HUDEP-2 (cell line): ENCODE data around the gene SLC6A12.
A peak's percentile ranks its signal among the peaks of the same experiment; 100 is the strongest.

Source experiments
- DNase-seq, 76 experiments: peaks; one replicate each; lab custom pipeline; 2025; ENCODE audit not compliant: unreplicated experiment in 76 of 76; lab: John Stamatoyannopoulos, UW

Gene SLC6A12

GRCh38 chr12:168763-169525 lies 45.0 kb downstream of the SLC6A12 start:
- DNase-seq, result peak in 11 of 76 experiments; percentile 25 to 67 (median 42)

DNA sequence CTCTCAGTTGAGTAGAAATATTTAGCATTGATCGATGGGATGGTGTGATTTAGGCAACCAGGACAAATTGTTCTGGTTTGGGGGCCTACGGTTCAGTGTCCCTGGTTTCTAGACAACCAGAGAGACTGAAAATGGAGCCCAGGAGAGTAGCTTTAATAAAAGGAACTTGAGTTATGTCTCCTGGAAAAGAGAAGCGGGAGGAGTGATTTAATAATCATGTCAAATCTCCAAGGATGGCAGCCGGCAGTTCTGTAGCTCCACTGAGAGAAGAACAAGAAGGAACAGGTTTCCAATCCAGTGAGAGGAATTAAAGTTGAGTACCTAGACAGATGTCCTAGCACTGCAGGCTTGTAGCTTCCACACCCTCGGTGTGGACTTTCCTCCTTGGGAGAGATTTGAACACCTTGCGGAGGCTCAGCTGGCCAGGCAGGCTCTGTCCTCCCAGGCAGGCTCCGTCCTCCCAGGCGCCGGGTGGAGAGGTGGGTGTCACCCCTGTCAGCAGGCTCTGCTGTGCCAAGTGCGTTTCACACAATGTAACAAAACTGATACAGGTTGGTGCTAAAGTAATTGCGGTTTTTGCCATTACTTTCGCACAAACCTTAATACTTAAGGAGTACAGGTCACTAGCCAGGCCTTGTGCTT lies 45.9 kb downstream of the SLC6A12 start:
- DNase-seq, result peak in 4 of 76 experiments; percentile 44 to 57 (median 48)

GRCh38 chr12:166425-167075 lies 47.4 kb downstream of the SLC6A12 start:
- DNase-seq, result no peak

DNA sequence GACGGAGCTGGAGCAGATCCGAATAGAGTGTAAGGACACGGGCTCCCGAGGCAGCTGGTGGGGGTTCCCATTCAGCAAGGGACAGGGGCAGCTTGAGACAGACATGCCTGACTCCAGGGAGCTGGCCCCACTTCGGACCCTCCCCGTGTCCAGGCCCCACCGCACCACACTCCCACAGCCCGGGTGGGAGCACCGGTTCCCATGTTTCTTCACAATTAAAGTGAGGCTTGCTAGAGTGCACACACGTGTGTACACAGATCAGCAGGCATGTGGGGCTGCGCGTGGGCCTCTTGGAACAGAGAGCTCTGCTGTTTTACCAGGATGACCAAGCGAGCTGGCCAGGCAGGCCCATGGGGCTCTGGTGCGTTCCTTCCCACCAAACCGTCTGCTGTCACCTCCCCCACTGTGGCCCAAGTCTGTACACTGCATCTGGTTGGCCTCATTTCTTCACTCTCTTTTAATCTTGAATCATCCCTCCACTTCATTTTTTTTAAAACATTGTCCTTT lies 48.0 kb downstream of the SLC6A12 start:
- DNase-seq, result no peak

- DNase-seq, result peak in 74 of 76 experiments; percentile 25 to 89 (median 80)
Measured at GRCh38 chr12:164207-164606, 49.8 kb downstream of the SLC6A12 start.

- DNase-seq, result peak in 2 of 76 experiments; percentile 25 to 30
Measured at GRCh38 chr12:163406-163986, 50.5 kb downstream of the SLC6A12 start.

DNA sequence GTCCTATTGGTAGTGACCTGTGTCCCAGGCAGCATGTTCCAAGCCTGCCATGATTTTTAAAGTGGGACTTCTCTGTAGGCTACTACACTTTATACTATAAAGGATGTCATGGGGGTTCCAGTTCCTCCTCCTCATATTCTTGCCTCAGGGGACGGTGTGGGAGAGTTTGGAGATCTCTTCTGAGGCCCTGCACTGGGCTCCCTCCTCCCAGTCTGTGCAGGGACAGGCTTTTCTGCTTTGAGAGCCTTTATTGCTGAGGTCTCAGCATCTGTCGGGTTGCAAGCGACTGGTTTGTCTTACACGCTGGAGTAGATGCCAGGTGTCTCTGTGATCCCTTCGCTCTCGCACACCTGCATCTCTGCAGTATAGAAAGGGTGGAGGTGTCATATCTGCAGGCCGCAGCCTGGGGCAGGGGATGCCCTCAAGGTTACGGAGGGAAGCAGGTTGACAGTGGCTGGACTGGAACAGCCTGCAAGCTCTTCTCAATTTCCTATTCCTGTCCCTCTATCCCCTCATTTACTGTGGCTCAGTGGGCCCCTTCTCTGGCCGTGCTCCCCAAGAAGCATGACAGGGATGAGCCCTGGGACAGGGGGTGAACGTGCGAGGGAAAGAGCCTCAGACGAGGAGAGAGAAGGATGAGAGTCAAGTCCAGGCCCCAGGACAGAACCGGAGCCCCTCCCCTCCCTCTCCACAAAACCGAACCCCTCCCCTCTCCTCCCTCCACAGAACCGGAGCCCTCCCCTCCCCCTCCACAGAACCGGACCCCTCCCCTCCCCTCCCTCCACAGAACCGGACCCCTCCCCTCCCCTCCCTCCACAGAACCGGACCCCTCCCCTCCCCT lies 51.3 kb downstream of the SLC6A12 start:
- no peak for DNase-seq

GRCh38 chr12:161823-162222 lies 52.1 kb downstream of the SLC6A12 start:
- no peak for DNase-seq

- DNase-seq, result no peak
Measured at GRCh38 chr12:160858-161257, 53.1 kb downstream of the SLC6A12 start.

- no peak for DNase-seq
Measured at GRCh38 chr12:159156-159782, 54.7 kb downstream of the SLC6A12 start.

DNA sequence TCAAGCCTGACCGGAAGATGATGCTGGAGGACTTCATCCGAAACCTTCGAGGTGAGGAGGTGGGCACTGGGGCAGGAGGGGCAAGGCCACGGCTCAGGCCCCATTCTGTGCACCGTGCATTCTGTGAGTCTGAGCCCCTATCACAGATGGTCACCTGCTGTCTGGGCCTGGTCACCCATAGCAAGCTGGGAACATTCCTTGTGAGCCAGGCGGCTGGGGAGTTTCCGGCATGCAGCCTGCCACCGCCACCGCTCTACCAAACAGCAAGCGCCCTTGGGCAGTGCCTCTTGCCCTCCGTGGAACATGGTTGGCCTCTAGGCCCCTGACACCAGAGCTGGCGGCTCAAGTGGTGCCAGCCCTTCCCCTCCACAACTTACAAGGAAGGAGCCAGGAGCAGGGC lies 56.3 kb downstream of the SLC6A12 start:
- DNase-seq, result no peak

- no peak for DNase-seq
Measured at GRCh38 chr12:156945-157344, 57.0 kb downstream of the SLC6A12 start.

DNA sequence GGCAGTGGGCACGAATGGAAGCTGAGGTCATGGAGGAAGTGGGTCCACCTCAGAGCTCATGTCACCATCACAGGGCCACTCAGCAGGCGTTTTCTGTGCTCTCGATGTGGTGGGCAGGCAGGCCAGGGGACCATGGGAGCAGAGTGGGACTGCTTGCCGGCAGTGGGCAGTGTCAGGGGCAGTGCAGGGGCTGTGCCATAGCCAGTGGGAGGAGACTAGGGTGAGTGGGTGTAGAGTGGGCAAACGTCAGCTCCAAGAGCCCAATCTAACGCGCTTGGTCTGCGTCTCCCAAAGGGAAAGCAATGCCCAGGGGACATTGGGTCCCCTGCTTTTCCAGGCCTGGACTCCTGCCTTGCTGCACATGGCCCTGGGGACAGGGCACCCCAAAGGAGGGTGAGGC lies 58.3 kb downstream of the SLC6A12 start:
- DNase-seq, result no peak

GRCh38 chr12:155006-155405 lies 59.0 kb downstream of the SLC6A12 start:
- DNase-seq, result no peak

- DNase-seq, result no peak
Measured at GRCh38 chr12:154058-154457, 59.9 kb downstream of the SLC6A12 start.

DNA sequence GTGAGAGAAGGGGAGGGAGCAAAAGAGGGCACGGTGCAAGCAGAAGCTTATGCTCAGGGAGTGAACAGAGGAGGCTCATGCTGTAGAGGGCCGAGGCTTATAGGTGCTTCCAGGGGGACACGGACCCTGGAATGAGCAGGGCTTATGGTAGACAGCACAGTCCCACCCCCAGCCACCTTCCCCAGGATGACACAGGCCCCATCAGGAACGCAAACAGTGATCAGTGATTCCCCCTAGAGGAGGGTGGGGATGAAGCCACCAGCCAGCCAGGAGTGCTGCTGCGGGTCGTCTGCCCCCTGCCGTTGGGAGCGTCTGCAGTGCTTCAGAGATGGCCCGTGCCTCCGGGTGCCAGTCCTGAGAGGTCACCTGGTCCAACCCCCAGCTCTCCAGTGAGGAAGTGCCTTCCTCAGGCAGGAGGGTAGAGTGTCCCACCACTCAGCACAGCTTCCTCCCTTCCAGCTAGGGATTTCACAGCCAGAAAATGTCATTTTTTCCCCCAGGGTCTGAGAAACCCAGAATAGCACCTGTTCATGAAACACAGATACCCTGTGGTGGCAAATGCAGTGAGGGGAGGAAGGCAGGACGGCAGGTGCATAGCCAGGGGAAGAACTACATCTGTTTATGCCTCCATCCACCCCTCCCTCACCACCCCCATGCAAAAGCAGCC lies 60.7 kb downstream of the SLC6A12 start:
- peak in 74 of 76 experiments; percentile 16 to 91 (median 76) for DNase-seq

DNA sequence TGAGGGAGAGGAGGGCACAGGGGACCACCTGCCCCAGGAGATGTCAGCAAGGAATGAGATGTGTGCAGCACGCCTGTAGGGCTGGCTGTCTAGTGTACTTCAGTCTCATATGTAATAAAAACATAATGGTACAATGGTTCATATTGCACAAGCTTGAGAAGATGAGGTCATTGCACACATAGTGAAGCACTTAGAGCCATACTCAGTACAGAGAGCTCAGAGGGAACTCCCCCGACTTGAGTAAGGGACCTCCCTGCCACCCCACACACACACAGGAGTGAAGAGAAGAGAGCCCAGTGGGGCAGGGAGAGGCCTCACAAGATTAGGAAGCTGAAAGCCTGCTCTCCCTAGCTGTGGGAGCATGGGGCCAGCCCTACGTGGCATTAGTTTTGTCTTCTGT lies 61.5 kb downstream of the SLC6A12 start:
- DNase-seq, result no peak

DNA sequence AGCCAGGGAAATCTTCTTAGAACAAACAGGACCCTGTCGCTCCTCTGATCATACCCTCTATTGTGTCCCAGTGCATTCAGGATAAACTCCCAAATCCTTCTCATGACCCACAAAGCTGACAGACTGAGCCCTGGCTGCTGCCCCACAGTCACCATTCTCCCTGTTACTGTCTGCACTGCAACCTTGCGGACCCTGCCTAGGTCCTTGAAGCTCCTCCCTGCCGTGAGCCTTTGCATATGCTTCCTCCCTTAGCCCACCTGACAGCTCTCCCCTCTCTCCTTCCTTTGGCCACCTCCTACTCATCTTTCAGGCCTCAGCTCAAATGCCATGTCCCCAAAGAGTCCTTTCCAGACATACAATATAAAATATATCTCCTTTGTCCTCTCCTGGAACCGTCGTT lies 62.4 kb downstream of the SLC6A12 start:
- DNase-seq, result no peak

GRCh38 chr12:148676-149416 lies 65.1 kb downstream of the SLC6A12 start:
- no peak for DNase-seq
